ENCODE measurements around the gene KLF16.

The KLF16 gene

GRCh38 chr19:1854542-1855039 is 8.8 kb downstream of the KLF16 start:
- no peak for TF ChIP-seq CTCF (IDR thresholded peaks at IDR 0.05; ENCODE audit: extremely low read depth, missing control alignments)
- no peak for DNase-seq (ENCODE audit: low spot score)

GRCh38 chr19:1854039-1854541 is 9.3 kb downstream of the KLF16 start:
- no peak for DNase-seq (ENCODE audit: low spot score)
- no peak for TF ChIP-seq CTCF (IDR thresholded peaks at IDR 0.05; ENCODE audit: extremely low read depth, missing control alignments)

- peak; percentile 99 for TF ChIP-seq CTCF (IDR thresholded peaks at IDR 0.05; ENCODE audit: extremely low read depth, missing control alignments)
- DNase-seq (ENCODE audit: low spot score): peak; percentile 92
These were observed 9.9 kb downstream of the KLF16 start for GRCh38 chr19:1853295-1854038.

GRCh38 chr19:1852581-1853128 is 10.7 kb downstream of the KLF16 start:
- no peak for DNase-seq (ENCODE audit: low spot score)
- TF ChIP-seq CTCF (IDR thresholded peaks at IDR 0.05; ENCODE audit: extremely low read depth, missing control alignments): no peak

- DNase-seq (ENCODE audit: low spot score): peak; percentile 76
- no peak for TF ChIP-seq CTCF (IDR thresholded peaks at IDR 0.05; ENCODE audit: extremely low read depth, missing control alignments)
These were observed 11.5 kb downstream of the KLF16 start for GRCh38 chr19:1851654-1852580.

- peak; percentile 9 for TF ChIP-seq CTCF (IDR thresholded peaks at IDR 0.05; ENCODE audit: extremely low read depth, missing control alignments)
- DNase-seq (ENCODE audit: low spot score): no peak
These were observed 12.3 kb downstream of the KLF16 start for GRCh38 chr19:1850809-1851653.
